ENCODE measurements around the gene OCA2. TPM values are rescaled to one million over a fixed set of nuclear protein-coding genes. Genes with fewer than 3 reads are reported as not detected.

OCA2 gene
- total and polyA plus RNA-seq, 2 donors = 0.30 to 3.0 TPM

GRCh38 chr15:28024889-28025250 lies 74.2 kb downstream of the OCA2 start:
- Histone ChIP-seq H3K4me1 (ENCODE audit: insufficient read depth) (no peaks in the 10 kb centered on the region), H3K36me3 (ENCODE audit: insufficient read depth) (no peaks in the 10 kb centered on the region), H3K4me3 (ENCODE audit: low read depth, low read length) (no peak overlapping the region), H3K27ac (ENCODE audit: low read depth) (no peak overlapping the region)
- no peak for DNase-seq (ENCODE audit: extremely low spot score)
- WGBS = 91% methylated on average over 1 of the region's 1 CpG

DNA sequence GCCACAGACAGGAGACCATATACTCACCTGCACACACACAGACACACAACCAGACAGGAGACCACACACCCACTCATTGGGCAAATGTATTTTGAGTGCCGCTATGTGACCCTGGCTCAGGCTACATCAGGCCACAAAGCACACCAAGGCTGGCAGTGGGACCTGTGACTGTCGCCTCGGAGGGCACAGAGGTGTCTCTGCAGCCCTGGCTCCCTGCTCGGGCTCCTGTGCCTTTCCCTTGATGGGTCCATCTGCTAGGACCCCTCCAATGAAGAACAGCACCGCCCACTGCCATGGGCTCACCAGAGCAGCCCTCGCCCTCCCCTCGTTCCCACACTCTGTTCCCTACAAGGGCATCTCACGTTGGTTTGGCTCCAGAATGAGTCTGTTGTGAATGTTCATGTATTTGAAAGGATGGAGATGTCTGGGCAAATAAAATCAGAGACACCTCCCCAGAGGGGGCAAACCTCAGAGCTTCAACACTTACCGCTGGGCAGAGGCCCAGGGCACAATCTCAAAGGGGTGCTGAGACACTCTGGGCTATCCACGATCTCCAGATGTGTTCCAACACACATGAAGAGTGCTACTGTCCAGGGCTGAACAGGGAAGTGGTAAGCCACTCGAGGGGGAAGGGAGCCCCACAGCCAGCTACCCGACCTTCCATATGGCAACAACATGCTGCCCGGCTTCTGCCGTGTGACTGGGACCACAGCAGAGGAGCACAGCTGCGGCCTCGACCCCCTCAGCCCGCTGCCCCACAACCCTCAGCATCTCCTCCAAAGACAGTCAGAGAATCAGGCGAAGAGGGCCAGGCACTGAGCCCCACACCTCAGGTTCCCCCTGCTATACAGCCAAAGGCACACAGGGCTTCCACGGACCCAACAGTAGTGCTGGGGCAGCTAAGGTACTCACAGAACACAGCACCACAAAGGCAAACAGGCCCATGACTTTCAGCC lies 74.9 kb downstream of the OCA2 start:
- DNase-seq (ENCODE audit: extremely low spot score) = no peak
- Histone ChIP-seq H3K27ac (ENCODE audit: low read depth) (no peak overlapping the region), H3K4me3 (ENCODE audit: low read depth, low read length) (no peak overlapping the region), H3K36me3 (ENCODE audit: insufficient read depth) (no peaks in the 10 kb centered on the region), H3K4me1 (ENCODE audit: insufficient read depth) (no peaks in the 10 kb centered on the region)
- 82% methylated on average over 19 of the region's 19 CpGs for WGBS

DNA sequence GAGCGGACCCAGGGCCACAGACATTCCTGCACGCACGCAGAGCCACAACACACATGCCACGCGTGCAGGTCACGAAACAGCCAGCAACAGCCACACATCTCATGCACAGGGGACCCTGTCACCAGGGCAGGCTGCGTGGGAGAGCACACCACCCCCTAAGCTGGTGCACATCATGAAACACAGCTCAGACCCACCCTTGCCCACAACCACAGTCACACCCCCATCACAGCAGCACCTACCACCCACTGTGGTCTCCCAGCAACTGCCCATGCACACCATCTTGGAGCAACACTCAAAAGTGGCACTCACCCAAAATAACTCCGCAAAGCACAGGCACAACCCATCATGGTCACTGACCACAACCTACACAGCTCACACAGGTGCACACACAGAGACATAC lies 75.7 kb downstream of the OCA2 start:
- Histone ChIP-seq H3K4me3 (ENCODE audit: low read depth, low read length) (no peak overlapping the region), H3K36me3 (ENCODE audit: insufficient read depth) (no peaks in the 10 kb centered on the region), H3K4me1 (ENCODE audit: insufficient read depth) (no peaks in the 10 kb centered on the region), H3K27ac (ENCODE audit: low read depth) (no peak overlapping the region)
- WGBS = 97% methylated on average over 8 of the region's 8 CpGs
- no peak for DNase-seq (ENCODE audit: extremely low spot score)

GRCh38 chr15:28022961-28023360 lies 76.2 kb downstream of the OCA2 start:
- no peaks in the 10 kb centered on the region for H3K36me3 ChIP-seq (ENCODE audit: insufficient read depth)
- WGBS = 87% methylated on average over 2 of the region's 2 CpGs
- H3K4me3 ChIP-seq (ENCODE audit: low read depth, low read length) = no peak overlapping the region
- no peak for DNase-seq (ENCODE audit: extremely low spot score)
- no peaks in the 10 kb centered on the region for H3K4me1 ChIP-seq (ENCODE audit: insufficient read depth)
- H3K27ac ChIP-seq (ENCODE audit: low read depth) = no peak overlapping the region

GRCh38 chr15:28022181-28022580 lies 76.9 kb downstream of the OCA2 start:
- 74% methylated on average over 13 of the region's 13 CpGs for WGBS
- Histone ChIP-seq H3K27ac (ENCODE audit: low read depth) (no peak overlapping the region), H3K4me3 (ENCODE audit: low read depth, low read length) (no peak overlapping the region), H3K36me3 (ENCODE audit: insufficient read depth) (no peaks in the 10 kb centered on the region), H3K4me1 (ENCODE audit: insufficient read depth) (no peaks in the 10 kb centered on the region)
- DNase-seq (ENCODE audit: extremely low spot score) = no peak

DNA sequence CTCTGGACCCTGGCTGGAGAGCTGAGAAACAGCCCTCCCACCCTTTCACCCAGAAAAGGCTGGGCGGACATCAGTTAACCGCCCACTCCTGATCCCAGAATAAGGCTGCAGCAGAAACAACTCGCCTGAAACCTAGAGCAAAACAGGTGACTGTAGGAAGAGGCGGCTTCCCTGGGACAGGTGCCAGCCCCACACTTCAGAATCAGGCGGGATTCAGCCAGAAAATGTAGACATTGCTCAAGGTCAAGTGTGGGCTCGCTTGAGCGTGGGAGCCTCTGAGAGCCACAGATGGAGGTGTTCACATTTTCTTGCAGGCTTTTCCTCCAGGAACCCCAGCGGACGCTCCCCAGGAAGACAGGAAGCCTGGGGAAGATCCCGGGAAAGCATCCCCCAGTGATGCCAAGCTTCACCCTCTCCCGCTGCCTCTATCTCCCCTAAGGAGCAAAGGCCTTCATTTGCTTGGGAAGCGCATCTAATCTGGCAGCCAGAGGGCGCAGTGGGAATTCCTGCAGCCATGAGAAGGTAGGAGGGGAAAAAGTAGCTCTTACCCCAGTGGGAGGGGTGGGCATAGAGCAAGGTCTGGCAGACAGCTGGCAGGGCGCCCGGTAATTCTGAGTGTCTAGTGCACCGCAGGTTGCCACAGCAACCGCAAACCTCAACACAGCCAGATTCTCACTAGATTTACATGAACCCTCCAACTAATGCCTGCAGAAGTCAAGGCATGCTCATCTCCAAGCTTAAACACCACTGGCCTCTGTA lies 77.7 kb downstream of the OCA2 start:
- DNase-seq (ENCODE audit: extremely low spot score) = peak; percentile 87
- Histone ChIP-seq H3K4me1 (ENCODE audit: insufficient read depth) (no peaks in the 10 kb centered on the region), H3K27ac (ENCODE audit: low read depth) (no peak overlapping the region), H3K4me3 (ENCODE audit: low read depth, low read length) (no peak overlapping the region), H3K36me3 (ENCODE audit: insufficient read depth) (no peaks in the 10 kb centered on the region)
- WGBS = 60% methylated on average over 17 of the region's 17 CpGs

DNA sequence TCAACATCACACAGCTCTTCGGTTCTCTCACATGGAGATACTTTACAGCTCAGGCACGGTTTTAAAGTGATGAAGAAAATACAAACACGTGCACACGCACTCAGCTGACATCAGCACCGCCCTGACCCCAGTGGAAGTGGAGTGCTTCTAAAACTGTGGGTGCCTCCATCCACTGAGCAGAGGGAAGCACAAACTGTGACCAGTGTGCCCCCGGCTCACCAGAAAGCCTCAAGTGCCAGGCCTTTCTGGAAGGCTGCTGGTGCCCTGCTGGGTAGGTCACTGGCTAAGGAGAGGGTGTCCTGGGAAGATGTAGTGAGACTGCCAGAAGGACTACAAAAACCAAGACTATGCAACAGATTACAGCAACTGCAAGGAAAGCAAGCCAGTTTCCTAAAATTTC lies 78.5 kb downstream of the OCA2 start:
- DNase-seq (ENCODE audit: extremely low spot score) = no peak
- no peak overlapping the region for H3K27ac ChIP-seq (ENCODE audit: low read depth)
- WGBS = 83% methylated on average over 6 of the region's 6 CpGs
- no peaks in the 10 kb centered on the region for H3K36me3 ChIP-seq (ENCODE audit: insufficient read depth)
- H3K4me1 ChIP-seq (ENCODE audit: insufficient read depth) = no peaks in the 10 kb centered on the region
- H3K4me3 ChIP-seq (ENCODE audit: low read depth, low read length) = no peak overlapping the region

DNA sequence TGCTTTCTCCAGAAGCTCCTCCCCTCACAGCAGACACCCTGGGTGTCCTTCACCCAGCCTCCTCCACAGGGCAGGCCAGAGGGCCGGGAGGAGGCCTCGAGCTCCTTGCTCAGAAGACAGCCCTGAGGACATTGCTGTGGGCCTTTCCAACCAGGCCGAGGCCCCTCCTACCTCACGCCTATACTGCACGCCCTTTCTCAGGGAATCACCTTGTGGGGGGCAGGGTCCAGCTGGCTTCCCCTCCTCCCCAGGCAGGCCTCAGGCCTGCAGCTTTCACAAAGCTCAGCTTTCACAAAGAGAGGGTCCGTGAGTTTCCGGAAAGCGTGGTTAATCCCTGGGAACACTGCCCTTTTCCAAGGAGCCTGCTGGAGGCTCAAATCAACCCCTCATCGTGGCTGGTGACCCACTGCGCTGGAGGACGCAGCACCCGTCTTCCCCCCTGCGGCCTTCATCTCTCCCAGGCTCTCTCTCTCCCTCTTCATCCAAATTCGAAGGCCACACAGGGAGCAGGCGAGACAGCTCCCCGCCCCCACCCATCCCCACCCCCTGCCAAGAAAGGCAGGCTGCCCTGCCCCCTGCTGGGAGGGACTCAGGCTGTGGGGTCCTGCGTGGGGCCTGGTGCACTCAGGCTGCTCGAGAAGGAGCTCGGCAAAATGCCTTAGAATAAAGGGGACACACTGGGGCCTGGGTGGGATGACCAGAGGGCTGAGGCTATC lies 79.4 kb downstream of the OCA2 start:
- no peaks in the 10 kb centered on the region for H3K36me3 ChIP-seq (ENCODE audit: insufficient read depth)
- no peak overlapping the region for H3K4me3 ChIP-seq (ENCODE audit: low read depth, low read length)
- 70% methylated on average over 19 of the region's 19 CpGs for WGBS
- H3K4me1 ChIP-seq (ENCODE audit: insufficient read depth) = no peaks in the 10 kb centered on the region
- no peak for DNase-seq (ENCODE audit: extremely low spot score)
- H3K27ac ChIP-seq (ENCODE audit: low read depth) = no peak overlapping the region

- WGBS = 92% methylated on average over 26 of the region's 26 CpGs
- Histone ChIP-seq H3K4me3 (ENCODE audit: low read depth, low read length) (no peak overlapping the region), H3K36me3 (ENCODE audit: insufficient read depth) (no peaks in the 10 kb centered on the region), H3K4me1 (ENCODE audit: insufficient read depth) (no peaks in the 10 kb centered on the region), H3K27ac (ENCODE audit: low read depth) (no peak overlapping the region)
- no peak for DNase-seq (ENCODE audit: extremely low spot score)
These were observed 80.6 kb downstream of the OCA2 start for GRCh38 chr15:28018291-28019044.

- Histone ChIP-seq H3K4me3 (ENCODE audit: low read depth, low read length) (no peak overlapping the region), H3K36me3 (ENCODE audit: insufficient read depth) (no peaks in the 10 kb centered on the region), H3K27ac (ENCODE audit: low read depth) (no peak overlapping the region), H3K4me1 (ENCODE audit: insufficient read depth) (no peaks in the 10 kb centered on the region)
- no peak for DNase-seq (ENCODE audit: extremely low spot score)
- 85% methylated on average over 10 of the region's 10 CpGs for WGBS
These were observed 81.6 kb downstream of the OCA2 start for GRCh38 chr15:28017423-28017924.

GRCh38 chr15:28015855-28016254 lies 83.3 kb downstream of the OCA2 start:
- Histone ChIP-seq H3K27ac (ENCODE audit: low read depth) (no peak overlapping the region), H3K36me3 (ENCODE audit: insufficient read depth) (no peaks in the 10 kb centered on the region), H3K4me1 (ENCODE audit: insufficient read depth) (no peaks in the 10 kb centered on the region), H3K4me3 (ENCODE audit: low read depth, low read length) (no peak overlapping the region)
- WGBS = 93% methylated on average over 10 of the region's 10 CpGs
- no peak for DNase-seq (ENCODE audit: extremely low spot score)

GRCh38 chr15:28014623-28015200 lies 84.4 kb downstream of the OCA2 start:
- H3K36me3 ChIP-seq (ENCODE audit: insufficient read depth) = no peaks in the 10 kb centered on the region
- WGBS = 92% methylated on average over 23 of the region's 23 CpGs
- no peak for DNase-seq (ENCODE audit: extremely low spot score)
- H3K4me3 ChIP-seq (ENCODE audit: low read depth, low read length) = no peak overlapping the region
- no peak overlapping the region for H3K27ac ChIP-seq (ENCODE audit: low read depth)
- H3K4me1 ChIP-seq (ENCODE audit: insufficient read depth) = no peaks in the 10 kb centered on the region

- no peak for DNase-seq (ENCODE audit: extremely low spot score)
- WGBS = 89% methylated on average over 9 of the region's 9 CpGs
- no peaks in the 10 kb centered on the region for H3K4me1 ChIP-seq (ENCODE audit: insufficient read depth)
These were observed 85.1 kb downstream of the OCA2 start for GRCh38 chr15:28013976-28014375.

More at GRCh38 chr15:28013976-28014375, 85.1 kb downstream of the OCA2 start:
- Histone ChIP-seq H3K4me3 (ENCODE audit: low read depth, low read length) (no peak overlapping the region), H3K36me3 (ENCODE audit: insufficient read depth) (no peaks in the 10 kb centered on the region), H3K27ac (ENCODE audit: low read depth) (no peak overlapping the region)

Data from urinary bladder (tissue), 4 donors.